Uterus (tissue), 2 donors: ENCODE measurements around the gene PDE1C.

Experiments
- CTCF ChIP-seq, 4 experiments: fragments of 200-600 bp in 2 of 4; fragments of 450-650 bp in 2 of 4; sonication (generic) in 2 of 4; IDR thresholded peaks; one replicate each; pipeline ENCODE4 v1.5.1; 2016 to 2019; ENCODE audit warnings: antibody characterized with exemption in 4 of 4, mild to moderate bottlenecking in 2 of 4, moderate library complexity in 1 of 4
- POLR2A ChIP-seq, 2 donors: fragments of 450-650 bp; IDR thresholded peaks; one replicate each; pipeline ENCODE4 v1.6.1; 2016; ENCODE audit warnings: antibody characterized with exemption in 2 of 2, mild to moderate bottlenecking in 1 of 2, moderate library complexity in 1 of 2

DNA sequence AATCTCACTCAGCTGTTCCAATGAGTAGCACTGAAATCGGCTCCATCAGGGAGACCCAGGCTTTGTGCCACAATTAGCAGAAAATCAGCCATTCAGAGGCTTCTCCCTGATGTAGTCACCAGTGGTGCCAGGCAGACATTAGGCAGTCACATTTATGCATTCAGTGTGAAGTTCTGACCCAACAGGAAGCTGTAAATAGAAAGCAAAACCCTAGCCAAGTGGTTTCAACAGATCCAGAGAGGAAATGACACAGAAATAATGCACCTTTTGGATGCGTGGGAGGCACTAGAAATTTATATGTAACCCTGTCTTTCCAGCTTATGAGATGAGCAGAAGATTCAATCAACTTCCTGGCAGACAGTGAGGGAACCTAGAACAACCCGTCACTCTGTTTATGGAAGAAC lies 186.4 kb downstream of the PDE1C start:
- TF ChIP-seq CTCF (IDR thresholded peaks at IDR 0.05): no peak
- TF ChIP-seq POLR2A (IDR thresholded peaks at IDR 0.05): no peak
